K562 (cell line): ENCODE measurements around the gene ASS1. TPM values are rescaled to one million over a fixed set of nuclear protein-coding genes. Genes with fewer than 3 reads are reported as not detected.

Source experiments
- BRF2 ChIP-seq: IDR thresholded peaks from 3 replicates; pipeline ENCODE4 v1.6.1; 2011; ENCODE audit warnings: borderline replicate concordance, mild to moderate bottlenecking; ENCODE audit not compliant: insufficient read length, insufficient read depth
- CTBP1 ChIP-seq: fragments of 450-650 bp; IDR thresholded peaks from 2 replicates; pipeline ENCODE4 v1.6.1; 2016; ENCODE audit warnings: borderline replicate concordance
- DIDO1 ChIP-seq: fragments of 450-650 bp; IDR thresholded peaks from 2 replicates; pipeline ENCODE4 v1.6.1; 2016; ENCODE audit warnings: low read depth, missing biosample characterization, missing genetic modification characterization
- DLX4 ChIP-seq: fragments of 250-450 bp; sonication (Bioruptor Pico); IDR thresholded peaks from 2 replicates; pipeline ENCODE4 v1.6.1; 2021; ENCODE audit warnings: mild to moderate bottlenecking
- FOS ChIP-seq: IDR thresholded peaks from 3 replicates; pipeline ENCODE4 v1.6.1; 2011; ENCODE audit not compliant: insufficient read length; ENCODE audit errors: extremely low read depth
- RBBP5 ChIP-seq: fragments of 200-600 bp; sonication (generic); IDR thresholded peaks from 2 replicates; pipeline ENCODE4 v1.6.1; 2012; ENCODE audit warnings: borderline replicate concordance, mild to moderate bottlenecking, low read length, control low read depth, inconsistent platforms; ENCODE audit not compliant: insufficient read depth, poor library complexity, severe bottlenecking
- RBM25 ChIP-seq: fragments of 200-400 bp; formaldehyde crosslinking; IDR thresholded peaks from 2 replicates; pipeline ENCODE4 v1.6.1; 2018; ENCODE audit warnings: low read length, low read depth, moderate library complexity; ENCODE audit not compliant: severe bottlenecking
- SPI1 ChIP-seq: IDR thresholded peaks from 2 replicates; pipeline ENCODE4 v1.6.1; 2011; ENCODE audit warnings: low read depth, low read length, control low read depth, borderline replicate concordance
- ZBTB1 ChIP-seq: sonication (generic); formaldehyde crosslinking; IDR thresholded peaks from 2 replicates; pipeline ENCODE4 v1.8.1; 2023; ENCODE audit warnings: missing genetic modification reagents, low read depth, mild to moderate bottlenecking, borderline replicate concordance
- ZNF507 ChIP-seq: conservative IDR thresholded peaks from 2 replicates; pipeline ENCODE4 v1.6.1; 2017; ENCODE audit warnings: missing genetic modification characterization, missing compliant biosample characterization
- ZNF586 ChIP-seq: fragments of 450-650 bp; formaldehyde crosslinking; conservative IDR thresholded peaks from 2 replicates; pipeline ENCODE4 v1.4.0; 2020; ENCODE audit warnings: mild to moderate bottlenecking, moderate library complexity
- ZNF766 ChIP-seq: fragments of 200-800 bp; sonication (Bioruptor generic); conservative IDR thresholded peaks from 2 replicates; pipeline ENCODE4 v1.6.1; 2016; ENCODE audit warnings: missing genetic modification characterization, missing compliant biosample characterization
- polyA plus RNA-seq, 8 experiments: library from polyadenylated mRNA; depleted of rRNA in 4 of 8; stranded (reverse) in 5 of 8; unstranded in 3 of 8; fragments of >200 nt; fragmentation: Nextera tagmentation in 2 of 8; fragmentation: Illumina TruSeq in 1 of 8; extraction: Ambion mirVana in 2 of 8; extraction: Trizol in 1 of 8; gene quantifications; 2 replicates each; pipeline versions ENCODE4 v1.2.1 to v1.2.3, GENCODE V29; 2011 to 2014; ENCODE audit warnings: inconsistent platforms in 1 of 8, missing spikeins in 1 of 8
- total RNA-seq, 7 experiments: library from RNA; depleted of rRNA in 6 of 7; stranded (reverse); fragments of >200 nt in 6 of 7; fragmentation: Illumina TruSeq in 2 of 7; extraction: Trizol in 2 of 7; gene quantifications; 2 replicates each; pipeline versions ENCODE4 v1.2.1 to v1.2.3, GENCODE V29; 2011 to 2021; ENCODE audit warnings: low replicate concordance in 1 of 7
- TF ChIP-seq, protein P1 (sequence below): fragments of 250-450 bp; sonication (Bioruptor Pico); IDR thresholded peaks from 2 replicates; pipeline ENCODE4 v1.5.0; 2021; ENCODE audit warnings: mild to moderate bottlenecking, borderline replicate concordance
- TF ChIP-seq, protein P2 (sequence below), 2 experiments: fragments of 450-650 bp; formaldehyde crosslinking in 1 of 2; IDR thresholded peaks; 2 replicates each; pipeline versions ENCODE4 v1.4.0 to v1.6.1; 2014 to 2020; ENCODE audit warnings: mild to moderate bottlenecking in 2 of 2, borderline replicate concordance in 1 of 2, low read depth in 1 of 2

Gene ASS1
- total and polyA plus RNA-seq, 9 of the 15 experiments (the other 6 are each of a cell fraction or from before 2014, with no cell fraction given) = 1.5 to 5.7 (median 3.7) TPM

GRCh38 chr9:130549093-130549735 is 104.5 kb downstream of the ASS1 start (continued):
- TF ChIP-seq, protein P1, sequence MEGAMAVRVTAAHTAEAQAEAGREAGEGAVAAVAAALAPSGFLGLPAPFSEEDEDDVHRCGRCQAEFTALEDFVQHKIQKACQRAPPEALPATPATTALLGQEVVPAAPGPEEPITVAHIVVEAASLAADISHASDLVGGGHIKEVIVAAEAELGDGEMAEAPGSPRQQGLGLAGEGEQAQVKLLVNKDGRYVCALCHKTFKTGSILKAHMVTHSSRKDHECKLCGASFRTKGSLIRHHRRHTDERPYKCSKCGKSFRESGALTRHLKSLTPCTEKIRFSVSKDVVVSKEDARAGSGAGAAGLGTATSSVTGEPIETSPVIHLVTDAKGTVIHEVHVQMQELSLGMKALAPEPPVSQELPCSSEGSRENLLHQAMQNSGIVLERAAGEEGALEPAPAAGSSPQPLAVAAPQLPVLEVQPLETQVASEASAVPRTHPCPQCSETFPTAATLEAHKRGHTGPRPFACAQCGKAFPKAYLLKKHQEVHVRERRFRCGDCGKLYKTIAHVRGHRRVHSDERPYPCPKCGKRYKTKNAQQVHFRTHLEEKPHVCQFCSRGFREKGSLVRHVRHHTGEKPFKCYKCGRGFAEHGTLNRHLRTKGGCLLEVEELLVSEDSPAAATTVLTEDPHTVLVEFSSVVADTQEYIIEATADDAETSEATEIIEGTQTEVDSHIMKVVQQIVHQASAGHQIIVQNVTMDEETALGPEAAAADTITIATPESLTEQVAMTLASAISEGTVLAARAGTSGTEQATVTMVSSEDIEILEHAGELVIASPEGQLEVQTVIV (CRISPR knock-in tag) = no peak
- peak; percentile 50 for TF ChIP-seq RBM25
- 0 out of 2 replicates have a peak, but pooled peaks have one; percentile 16 for TF ChIP-seq ZNF766 (CRISPR knock-in tag)
- TF ChIP-seq ZNF586 (CRISPR knock-in tag) = no peak
- no peak for TF ChIP-seq DLX4
- TF ChIP-seq, protein P2, sequence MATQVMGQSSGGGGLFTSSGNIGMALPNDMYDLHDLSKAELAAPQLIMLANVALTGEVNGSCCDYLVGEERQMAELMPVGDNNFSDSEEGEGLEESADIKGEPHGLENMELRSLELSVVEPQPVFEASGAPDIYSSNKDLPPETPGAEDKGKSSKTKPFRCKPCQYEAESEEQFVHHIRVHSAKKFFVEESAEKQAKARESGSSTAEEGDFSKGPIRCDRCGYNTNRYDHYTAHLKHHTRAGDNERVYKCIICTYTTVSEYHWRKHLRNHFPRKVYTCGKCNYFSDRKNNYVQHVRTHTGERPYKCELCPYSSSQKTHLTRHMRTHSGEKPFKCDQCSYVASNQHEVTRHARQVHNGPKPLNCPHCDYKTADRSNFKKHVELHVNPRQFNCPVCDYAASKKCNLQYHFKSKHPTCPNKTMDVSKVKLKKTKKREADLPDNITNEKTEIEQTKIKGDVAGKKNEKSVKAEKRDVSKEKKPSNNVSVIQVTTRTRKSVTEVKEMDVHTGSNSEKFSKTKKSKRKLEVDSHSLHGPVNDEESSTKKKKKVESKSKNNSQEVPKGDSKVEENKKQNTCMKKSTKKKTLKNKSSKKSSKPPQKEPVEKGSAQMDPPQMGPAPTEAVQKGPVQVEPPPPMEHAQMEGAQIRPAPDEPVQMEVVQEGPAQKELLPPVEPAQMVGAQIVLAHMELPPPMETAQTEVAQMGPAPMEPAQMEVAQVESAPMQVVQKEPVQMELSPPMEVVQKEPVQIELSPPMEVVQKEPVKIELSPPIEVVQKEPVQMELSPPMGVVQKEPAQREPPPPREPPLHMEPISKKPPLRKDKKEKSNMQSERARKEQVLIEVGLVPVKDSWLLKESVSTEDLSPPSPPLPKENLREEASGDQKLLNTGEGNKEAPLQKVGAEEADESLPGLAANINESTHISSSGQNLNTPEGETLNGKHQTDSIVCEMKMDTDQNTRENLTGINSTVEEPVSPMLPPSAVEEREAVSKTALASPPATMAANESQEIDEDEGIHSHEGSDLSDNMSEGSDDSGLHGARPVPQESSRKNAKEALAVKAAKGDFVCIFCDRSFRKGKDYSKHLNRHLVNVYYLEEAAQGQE (IDR thresholded peaks at IDR 0.05; ENCODE audit: borderline replicate concordance) = peak; percentile 61
- TF ChIP-seq, protein P2 (CRISPR knock-in tag; IDR thresholded peaks at IDR 0.05; ENCODE audit: low read depth) = no peak
- no peak for TF ChIP-seq ZBTB1 (CRISPR knock-in tag)
- TF ChIP-seq BRF2 = no peak
- TF ChIP-seq RBBP5 = no peak
- TF ChIP-seq ZNF507 (tag) = no peak
- peak; percentile 15; the same call in 1 of the 2 replicates for TF ChIP-seq CTBP1
- TF ChIP-seq DIDO1 (tag) = peak; percentile 76
- TF ChIP-seq SPI1 = peak; percentile 67; the same call in 1 of the 2 replicates
- peak; percentile 57 for TF ChIP-seq FOS
